WTC11 (cell line): Measurements from ENCODE around the gene SLC13A4. TPM values are rescaled to one million over a fixed set of nuclear protein-coding genes. Genes with fewer than 3 reads are reported as not detected.

ENCODE experiments used
- ATAC-seq: fragments of 200-7000 bp; cut with Tn5 transposase; 2 replicates; pipeline ENCODE4 v1.10.0; 2021; ENCODE audit warnings: mild to moderate bottlenecking, moderate library complexity
- CTCF ChIA-PET: fragments of 300-600 bp; sonication (Branson Sonifier 250); formaldehyde crosslinking; loops from one replicate; lab custom pipeline; 2021; ENCODE audit warnings: antibody characterized with exemption; lab: Charles Lee
- POLR2A ChIA-PET: fragments of 350-600 bp; sonication (Branson Sonifier 250); formaldehyde crosslinking; loops from one replicate; lab custom pipeline; 2021; ENCODE audit warnings: antibody characterized with exemption; lab: Charles Lee
- DNase-seq: peaks from one replicate; pipeline ENCODE4 v3.0.0; 2021; ENCODE audit warnings: low spot score
- H3K27ac Mint-ChIP-seq: 2 replicates; pipeline ENCODE4 v1.8.0; 2021; ENCODE audit warnings: mixed read lengths
- H3K27me3 Mint-ChIP-seq: 2 replicates; pipeline ENCODE4 v1.8.0; 2021; ENCODE audit warnings: low read depth, mild to moderate bottlenecking, moderate library complexity, mixed read lengths
- H3K36me3 Mint-ChIP-seq: 2 replicates; pipeline ENCODE4 v1.8.0; 2021; ENCODE audit warnings: mixed read lengths
- H3K4me1 Mint-ChIP-seq: 2 replicates; pipeline ENCODE4 v1.8.0; 2022; ENCODE audit warnings: mixed read lengths
- H3K4me3 Mint-ChIP-seq: 2 replicates; pipeline ENCODE4 v1.8.0; 2021; ENCODE audit warnings: mild to moderate bottlenecking, moderate library complexity, mixed read lengths
- H3K9me3 Mint-ChIP-seq: 2 replicates; pipeline ENCODE4 v1.8.0; 2021; ENCODE audit warnings: mixed read lengths
- CREB1 ChIP-seq: sonication (generic); formaldehyde crosslinking; IDR thresholded peaks from 2 replicates; pipeline ENCODE4 v1.8.0; 2023; ENCODE audit warnings: mild to moderate bottlenecking, missing genetic modification reagents
- ESRRA ChIP-seq: sonication (generic); formaldehyde crosslinking; IDR thresholded peaks from 2 replicates; pipeline ENCODE4 v1.8.1; 2022; ENCODE audit warnings: mild to moderate bottlenecking, missing genetic modification reagents, borderline replicate concordance
- FOXK1 ChIP-seq: sonication (generic); formaldehyde crosslinking; IDR thresholded peaks from 2 replicates; pipeline ENCODE4 v1.8.0; 2022; ENCODE audit warnings: mild to moderate bottlenecking, moderate library complexity, missing genetic modification reagents
- FOXP1 ChIP-seq: sonication (generic); formaldehyde crosslinking; IDR thresholded peaks from 2 replicates; pipeline ENCODE4 v1.8.0; 2022; ENCODE audit warnings: missing genetic modification reagents, mild to moderate bottlenecking, moderate library complexity, borderline replicate concordance
- FOXP4 ChIP-seq: sonication (generic); formaldehyde crosslinking; IDR thresholded peaks from 2 replicates; pipeline ENCODE4 v1.8.0; 2022; ENCODE audit warnings: mild to moderate bottlenecking, missing genetic modification reagents
- GTF2I ChIP-seq: fragments of 250-450 bp; sonication (Bioruptor Pico); conservative IDR thresholded peaks from 2 replicates; pipeline ENCODE4 v1.4.0; 2021; ENCODE audit warnings: mild to moderate bottlenecking
- KAT7 ChIP-seq: sonication (generic); formaldehyde crosslinking; IDR thresholded peaks from 2 replicates; pipeline ENCODE4 v1.8.1; 2023; ENCODE audit warnings: missing genetic modification reagents, mild to moderate bottlenecking, borderline replicate concordance
- MYBL2 ChIP-seq: sonication (generic); formaldehyde crosslinking; IDR thresholded peaks from 2 replicates; pipeline ENCODE4 v1.8.1; 2023; ENCODE audit warnings: mild to moderate bottlenecking, moderate library complexity, missing genetic modification reagents
- NR2C2 ChIP-seq: sonication (generic); formaldehyde crosslinking; IDR thresholded peaks from 2 replicates; pipeline ENCODE4 v1.8.0; 2022; ENCODE audit warnings: mild to moderate bottlenecking, missing genetic modification reagents
- NR3C1 ChIP-seq: sonication (generic); formaldehyde crosslinking; conservative IDR thresholded peaks from 2 replicates; pipeline ENCODE4 v1.8.1; 2023; ENCODE audit warnings: low read depth, mild to moderate bottlenecking, missing genetic modification reagents
- SMAD4 ChIP-seq: sonication (generic); formaldehyde crosslinking; IDR thresholded peaks from 2 replicates; pipeline ENCODE4 v1.8.0; 2022; ENCODE audit warnings: mild to moderate bottlenecking, missing genetic modification reagents
- SP1 ChIP-seq: sonication (generic); formaldehyde crosslinking; conservative IDR thresholded peaks from 2 replicates; pipeline ENCODE4 v1.8.1; 2022; ENCODE audit warnings: missing genetic modification reagents
- ZNF121 ChIP-seq: sonication (generic); formaldehyde crosslinking; IDR thresholded peaks from 2 replicates; pipeline ENCODE4 v1.8.0; 2023; ENCODE audit warnings: missing genetic modification reagents
- total RNA-seq: library from RNA; stranded (reverse); gene quantifications from 3 replicates; pipeline ENCODE4 v1.2.3, GENCODE V29; 2021
- TF ChIP-seq, protein P1 (sequence below): fragments of 250-450 bp; sonication (Bioruptor Pico); IDR thresholded peaks from 2 replicates; pipeline ENCODE4 v1.9.0; 2021; ENCODE audit warnings: mild to moderate bottlenecking, borderline replicate concordance
- TF ChIP-seq, protein P2 (sequence below): sonication (generic); formaldehyde crosslinking; IDR thresholded peaks from 2 replicates; pipeline ENCODE4 v1.8.1; 2023; ENCODE audit warnings: mild to moderate bottlenecking, missing genetic modification reagents
- TF ChIP-seq, protein P3 (sequence below): sonication (generic); formaldehyde crosslinking; IDR thresholded peaks from 2 replicates; pipeline ENCODE4 v1.8.0; 2023; ENCODE audit warnings: mild to moderate bottlenecking, missing genetic modification reagents
- TF ChIP-seq, protein P4 (sequence below): sonication (generic); formaldehyde crosslinking; IDR thresholded peaks from 2 replicates; pipeline ENCODE4 v1.8.0; 2022; ENCODE audit warnings: missing genetic modification reagents
- TF ChIP-seq, protein P5 (sequence below): fragments of 250-450 bp; sonication (Bioruptor Pico); IDR thresholded peaks from 2 replicates; pipeline ENCODE4 v1.8.0; 2021; ENCODE audit warnings: mild to moderate bottlenecking
- TF ChIP-seq, protein P6 (sequence below): fragments of 200-600 bp; IDR thresholded peaks from 2 replicates; pipeline ENCODE4 v1.8.0; 2022; ENCODE audit warnings: antibody characterized with exemption
- TF ChIP-seq, protein P7 (sequence below): sonication (generic); formaldehyde crosslinking; IDR thresholded peaks from 2 replicates; pipeline ENCODE4 v1.8.0; 2022; ENCODE audit warnings: mild to moderate bottlenecking, missing genetic modification reagents

SLC13A4 gene
- total RNA-seq, 1 experiment from 2014 or later = 1.6 TPM

- ChIA-PET POLR2A (no interaction called here), CTCF (interaction anchor here (0.6 to 1.1 kb wide), 4 partner anchors 41 to 459 kb away, joined by 3 to 5 read pairs (median 4); partner anchors contain the start of gene WDR91)
- DNase-seq (no peak), ATAC-seq (no peak)
- H3K27ac Mint-ChIP-seq = no peak overlapping the region
- TF ChIP-seq, protein P1, sequence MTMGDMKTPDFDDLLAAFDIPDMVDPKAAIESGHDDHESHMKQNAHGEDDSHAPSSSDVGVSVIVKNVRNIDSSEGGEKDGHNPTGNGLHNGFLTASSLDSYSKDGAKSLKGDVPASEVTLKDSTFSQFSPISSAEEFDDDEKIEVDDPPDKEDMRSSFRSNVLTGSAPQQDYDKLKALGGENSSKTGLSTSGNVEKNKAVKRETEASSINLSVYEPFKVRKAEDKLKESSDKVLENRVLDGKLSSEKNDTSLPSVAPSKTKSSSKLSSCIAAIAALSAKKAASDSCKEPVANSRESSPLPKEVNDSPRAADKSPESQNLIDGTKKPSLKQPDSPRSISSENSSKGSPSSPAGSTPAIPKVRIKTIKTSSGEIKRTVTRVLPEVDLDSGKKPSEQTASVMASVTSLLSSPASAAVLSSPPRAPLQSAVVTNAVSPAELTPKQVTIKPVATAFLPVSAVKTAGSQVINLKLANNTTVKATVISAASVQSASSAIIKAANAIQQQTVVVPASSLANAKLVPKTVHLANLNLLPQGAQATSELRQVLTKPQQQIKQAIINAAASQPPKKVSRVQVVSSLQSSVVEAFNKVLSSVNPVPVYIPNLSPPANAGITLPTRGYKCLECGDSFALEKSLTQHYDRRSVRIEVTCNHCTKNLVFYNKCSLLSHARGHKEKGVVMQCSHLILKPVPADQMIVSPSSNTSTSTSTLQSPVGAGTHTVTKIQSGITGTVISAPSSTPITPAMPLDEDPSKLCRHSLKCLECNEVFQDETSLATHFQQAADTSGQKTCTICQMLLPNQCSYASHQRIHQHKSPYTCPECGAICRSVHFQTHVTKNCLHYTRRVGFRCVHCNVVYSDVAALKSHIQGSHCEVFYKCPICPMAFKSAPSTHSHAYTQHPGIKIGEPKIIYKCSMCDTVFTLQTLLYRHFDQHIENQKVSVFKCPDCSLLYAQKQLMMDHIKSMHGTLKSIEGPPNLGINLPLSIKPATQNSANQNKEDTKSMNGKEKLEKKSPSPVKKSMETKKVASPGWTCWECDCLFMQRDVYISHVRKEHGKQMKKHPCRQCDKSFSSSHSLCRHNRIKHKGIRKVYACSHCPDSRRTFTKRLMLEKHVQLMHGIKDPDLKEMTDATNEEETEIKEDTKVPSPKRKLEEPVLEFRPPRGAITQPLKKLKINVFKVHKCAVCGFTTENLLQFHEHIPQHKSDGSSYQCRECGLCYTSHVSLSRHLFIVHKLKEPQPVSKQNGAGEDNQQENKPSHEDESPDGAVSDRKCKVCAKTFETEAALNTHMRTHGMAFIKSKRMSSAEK (CRISPR knock-in tag) = no peak
- TF ChIP-seq ZNF121 (CRISPR knock-in tag) (no peak), ESRRA (CRISPR knock-in tag) (no peak), MYBL2 (CRISPR knock-in tag) (no peak), SMAD4 (CRISPR knock-in tag) (no peak), NR3C1 (CRISPR knock-in tag) (no peak), FOXP1 (CRISPR knock-in tag) (no peak), FOXK1 (CRISPR knock-in tag) (no peak), CREB1 (CRISPR knock-in tag) (no peak), SP1 (CRISPR knock-in tag) (no peak), NR2C2 (CRISPR knock-in tag) (no peak), KAT7 (no peak), GTF2I (CRISPR knock-in tag) (no peak), FOXP4 (CRISPR knock-in tag) (no peak)
- TF ChIP-seq, protein P2, sequence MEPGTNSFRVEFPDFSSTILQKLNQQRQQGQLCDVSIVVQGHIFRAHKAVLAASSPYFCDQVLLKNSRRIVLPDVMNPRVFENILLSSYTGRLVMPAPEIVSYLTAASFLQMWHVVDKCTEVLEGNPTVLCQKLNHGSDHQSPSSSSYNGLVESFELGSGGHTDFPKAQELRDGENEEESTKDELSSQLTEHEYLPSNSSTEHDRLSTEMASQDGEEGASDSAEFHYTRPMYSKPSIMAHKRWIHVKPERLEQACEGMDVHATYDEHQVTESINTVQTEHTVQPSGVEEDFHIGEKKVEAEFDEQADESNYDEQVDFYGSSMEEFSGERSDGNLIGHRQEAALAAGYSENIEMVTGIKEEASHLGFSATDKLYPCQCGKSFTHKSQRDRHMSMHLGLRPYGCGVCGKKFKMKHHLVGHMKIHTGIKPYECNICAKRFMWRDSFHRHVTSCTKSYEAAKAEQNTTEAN (CRISPR knock-in tag) = no peak
- TF ChIP-seq, protein P3, sequence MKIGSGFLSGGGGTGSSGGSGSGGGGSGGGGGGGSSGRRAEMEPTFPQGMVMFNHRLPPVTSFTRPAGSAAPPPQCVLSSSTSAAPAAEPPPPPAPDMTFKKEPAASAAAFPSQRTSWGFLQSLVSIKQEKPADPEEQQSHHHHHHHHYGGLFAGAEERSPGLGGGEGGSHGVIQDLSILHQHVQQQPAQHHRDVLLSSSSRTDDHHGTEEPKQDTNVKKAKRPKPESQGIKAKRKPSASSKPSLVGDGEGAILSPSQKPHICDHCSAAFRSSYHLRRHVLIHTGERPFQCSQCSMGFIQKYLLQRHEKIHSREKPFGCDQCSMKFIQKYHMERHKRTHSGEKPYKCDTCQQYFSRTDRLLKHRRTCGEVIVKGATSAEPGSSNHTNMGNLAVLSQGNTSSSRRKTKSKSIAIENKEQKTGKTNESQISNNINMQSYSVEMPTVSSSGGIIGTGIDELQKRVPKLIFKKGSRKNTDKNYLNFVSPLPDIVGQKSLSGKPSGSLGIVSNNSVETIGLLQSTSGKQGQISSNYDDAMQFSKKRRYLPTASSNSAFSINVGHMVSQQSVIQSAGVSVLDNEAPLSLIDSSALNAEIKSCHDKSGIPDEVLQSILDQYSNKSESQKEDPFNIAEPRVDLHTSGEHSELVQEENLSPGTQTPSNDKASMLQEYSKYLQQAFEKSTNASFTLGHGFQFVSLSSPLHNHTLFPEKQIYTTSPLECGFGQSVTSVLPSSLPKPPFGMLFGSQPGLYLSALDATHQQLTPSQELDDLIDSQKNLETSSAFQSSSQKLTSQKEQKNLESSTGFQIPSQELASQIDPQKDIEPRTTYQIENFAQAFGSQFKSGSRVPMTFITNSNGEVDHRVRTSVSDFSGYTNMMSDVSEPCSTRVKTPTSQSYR (CRISPR knock-in tag) = no peak
- TF ChIP-seq, protein P4, sequence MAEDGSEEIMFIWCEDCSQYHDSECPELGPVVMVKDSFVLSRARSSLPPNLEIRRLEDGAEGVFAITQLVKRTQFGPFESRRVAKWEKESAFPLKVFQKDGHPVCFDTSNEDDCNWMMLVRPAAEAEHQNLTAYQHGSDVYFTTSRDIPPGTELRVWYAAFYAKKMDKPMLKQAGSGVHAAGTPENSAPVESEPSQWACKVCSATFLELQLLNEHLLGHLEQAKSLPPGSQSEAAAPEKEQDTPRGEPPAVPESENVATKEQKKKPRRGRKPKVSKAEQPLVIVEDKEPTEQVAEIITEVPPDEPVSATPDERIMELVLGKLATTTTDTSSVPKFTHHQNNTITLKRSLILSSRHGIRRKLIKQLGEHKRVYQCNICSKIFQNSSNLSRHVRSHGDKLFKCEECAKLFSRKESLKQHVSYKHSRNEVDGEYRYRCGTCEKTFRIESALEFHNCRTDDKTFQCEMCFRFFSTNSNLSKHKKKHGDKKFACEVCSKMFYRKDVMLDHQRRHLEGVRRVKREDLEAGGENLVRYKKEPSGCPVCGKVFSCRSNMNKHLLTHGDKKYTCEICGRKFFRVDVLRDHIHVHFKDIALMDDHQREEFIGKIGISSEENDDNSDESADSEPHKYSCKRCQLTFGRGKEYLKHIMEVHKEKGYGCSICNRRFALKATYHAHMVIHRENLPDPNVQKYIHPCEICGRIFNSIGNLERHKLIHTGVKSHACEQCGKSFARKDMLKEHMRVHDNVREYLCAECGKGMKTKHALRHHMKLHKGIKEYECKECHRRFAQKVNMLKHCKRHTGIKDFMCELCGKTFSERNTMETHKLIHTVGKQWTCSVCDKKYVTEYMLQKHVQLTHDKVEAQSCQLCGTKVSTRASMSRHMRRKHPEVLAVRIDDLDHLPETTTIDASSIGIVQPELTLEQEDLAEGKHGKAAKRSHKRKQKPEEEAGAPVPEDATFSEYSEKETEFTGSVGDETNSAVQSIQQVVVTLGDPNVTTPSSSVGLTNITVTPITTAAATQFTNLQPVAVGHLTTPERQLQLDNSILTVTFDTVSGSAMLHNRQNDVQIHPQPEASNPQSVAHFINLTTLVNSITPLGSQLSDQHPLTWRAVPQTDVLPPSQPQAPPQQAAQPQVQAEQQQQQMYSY (CRISPR knock-in tag) = no peak
- TF ChIP-seq, protein P5, sequence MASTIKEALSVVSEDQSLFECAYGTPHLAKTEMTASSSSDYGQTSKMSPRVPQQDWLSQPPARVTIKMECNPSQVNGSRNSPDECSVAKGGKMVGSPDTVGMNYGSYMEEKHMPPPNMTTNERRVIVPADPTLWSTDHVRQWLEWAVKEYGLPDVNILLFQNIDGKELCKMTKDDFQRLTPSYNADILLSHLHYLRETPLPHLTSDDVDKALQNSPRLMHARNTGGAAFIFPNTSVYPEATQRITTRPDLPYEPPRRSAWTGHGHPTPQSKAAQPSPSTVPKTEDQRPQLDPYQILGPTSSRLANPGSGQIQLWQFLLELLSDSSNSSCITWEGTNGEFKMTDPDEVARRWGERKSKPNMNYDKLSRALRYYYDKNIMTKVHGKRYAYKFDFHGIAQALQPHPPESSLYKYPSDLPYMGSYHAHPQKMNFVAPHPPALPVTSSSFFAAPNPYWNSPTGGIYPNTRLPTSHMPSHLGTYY (CRISPR knock-in tag) = no peak
- TF ChIP-seq, protein P6, sequence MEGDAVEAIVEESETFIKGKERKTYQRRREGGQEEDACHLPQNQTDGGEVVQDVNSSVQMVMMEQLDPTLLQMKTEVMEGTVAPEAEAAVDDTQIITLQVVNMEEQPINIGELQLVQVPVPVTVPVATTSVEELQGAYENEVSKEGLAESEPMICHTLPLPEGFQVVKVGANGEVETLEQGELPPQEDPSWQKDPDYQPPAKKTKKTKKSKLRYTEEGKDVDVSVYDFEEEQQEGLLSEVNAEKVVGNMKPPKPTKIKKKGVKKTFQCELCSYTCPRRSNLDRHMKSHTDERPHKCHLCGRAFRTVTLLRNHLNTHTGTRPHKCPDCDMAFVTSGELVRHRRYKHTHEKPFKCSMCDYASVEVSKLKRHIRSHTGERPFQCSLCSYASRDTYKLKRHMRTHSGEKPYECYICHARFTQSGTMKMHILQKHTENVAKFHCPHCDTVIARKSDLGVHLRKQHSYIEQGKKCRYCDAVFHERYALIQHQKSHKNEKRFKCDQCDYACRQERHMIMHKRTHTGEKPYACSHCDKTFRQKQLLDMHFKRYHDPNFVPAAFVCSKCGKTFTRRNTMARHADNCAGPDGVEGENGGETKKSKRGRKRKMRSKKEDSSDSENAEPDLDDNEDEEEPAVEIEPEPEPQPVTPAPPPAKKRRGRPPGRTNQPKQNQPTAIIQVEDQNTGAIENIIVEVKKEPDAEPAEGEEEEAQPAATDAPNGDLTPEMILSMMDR = no peak
- TF ChIP-seq, protein P7, sequence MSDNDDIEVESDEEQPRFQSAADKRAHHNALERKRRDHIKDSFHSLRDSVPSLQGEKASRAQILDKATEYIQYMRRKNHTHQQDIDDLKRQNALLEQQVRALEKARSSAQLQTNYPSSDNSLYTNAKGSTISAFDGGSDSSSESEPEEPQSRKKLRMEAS (CRISPR knock-in tag) = no peak
- H3K36me3 Mint-ChIP-seq = peaks cover 35% of the 10 kb centered on the region
- H3K4me1 Mint-ChIP-seq = peaks cover 7% of the 10 kb centered on the region
- no peak overlapping the region for H3K4me3 Mint-ChIP-seq
- peaks cover 14% of the 10 kb centered on the region for H3K9me3 Mint-ChIP-seq
- H3K27me3 Mint-ChIP-seq = no peaks in the 10 kb centered on the region
These were observed 57.8 kb downstream of the SLC13A4 start for GRCh38 chr7:135670179-135670578.
